Measurements from ENCODE around the gene LRP6. TPM values are rescaled to one million over a fixed set of nuclear protein-coding genes. Genes with fewer than 3 reads are reported as not detected.

Gene LRP6
- total RNA-seq, 1 experiment from 2014 or later = 22.0 TPM

GRCh38 chr12:12282202-12282601 lies 15.4 kb upstream of the LRP6 start:
- Histone ChIP-seq H3K9me3 (ENCODE audit: control insufficient read depth, insufficient read depth, low read depth, low read length) (no peaks in the 10 kb centered on the region), H3K27ac (ENCODE audit: low read length) (no peak overlapping the region), H3K4me1 (ENCODE audit: control insufficient read depth, insufficient read depth, low read length) (peaks cover 7% of the 10 kb centered on the region; the same call in 1 of the 2 replicates), H3K36me3 (ENCODE audit: control insufficient read depth, insufficient read depth, low read length) (no peaks in the 10 kb centered on the region), H3K27me3 (ENCODE audit: control insufficient read depth, insufficient read depth, low read length) (no peaks in the 10 kb centered on the region), H3K4me3 (ENCODE audit: low read depth in 2 of 2, low read length in 2 of 2) (no peak overlapping the region)
- POLR2A ChIA-PET = interaction anchor here (0.6 kb wide), 1 partner anchor 13 kb away, joined by 8 read pairs; no protein-coding TSS in a partner anchor
- CTCF ChIA-PET = no interaction called here
- intact Hi-C loops (cut with micrococcal nuclease; ENCODE audit: unreplicated experiment) (no loop called here), in situ Hi-C loops (cut with HindIII; ENCODE audit: low pct_unique_long_range_greater_than_20kb, low sequenced_read_pairs) (no loop called here)
- ATAC-seq = no peak
- no TSS peak for BruUV-seq (replicated peaks)
- TF ChIP-seq POLR2AphosphoS5 (IDR thresholded peaks at IDR 0.05; ENCODE audit: low read depth, low read length) (no peak), TCF7L2 (IDR thresholded peaks at IDR 0.05; ENCODE audit: low read depth, low read length) (no peak), SIN3A (IDR thresholded peaks at IDR 0.05; ENCODE audit: borderline replicate concordance, insufficient read depth, low read depth, low read length) (no peak), CTCF (IDR thresholded peaks at IDR 0.05) (no peak)
- TF ChIP-seq, protein P1, sequence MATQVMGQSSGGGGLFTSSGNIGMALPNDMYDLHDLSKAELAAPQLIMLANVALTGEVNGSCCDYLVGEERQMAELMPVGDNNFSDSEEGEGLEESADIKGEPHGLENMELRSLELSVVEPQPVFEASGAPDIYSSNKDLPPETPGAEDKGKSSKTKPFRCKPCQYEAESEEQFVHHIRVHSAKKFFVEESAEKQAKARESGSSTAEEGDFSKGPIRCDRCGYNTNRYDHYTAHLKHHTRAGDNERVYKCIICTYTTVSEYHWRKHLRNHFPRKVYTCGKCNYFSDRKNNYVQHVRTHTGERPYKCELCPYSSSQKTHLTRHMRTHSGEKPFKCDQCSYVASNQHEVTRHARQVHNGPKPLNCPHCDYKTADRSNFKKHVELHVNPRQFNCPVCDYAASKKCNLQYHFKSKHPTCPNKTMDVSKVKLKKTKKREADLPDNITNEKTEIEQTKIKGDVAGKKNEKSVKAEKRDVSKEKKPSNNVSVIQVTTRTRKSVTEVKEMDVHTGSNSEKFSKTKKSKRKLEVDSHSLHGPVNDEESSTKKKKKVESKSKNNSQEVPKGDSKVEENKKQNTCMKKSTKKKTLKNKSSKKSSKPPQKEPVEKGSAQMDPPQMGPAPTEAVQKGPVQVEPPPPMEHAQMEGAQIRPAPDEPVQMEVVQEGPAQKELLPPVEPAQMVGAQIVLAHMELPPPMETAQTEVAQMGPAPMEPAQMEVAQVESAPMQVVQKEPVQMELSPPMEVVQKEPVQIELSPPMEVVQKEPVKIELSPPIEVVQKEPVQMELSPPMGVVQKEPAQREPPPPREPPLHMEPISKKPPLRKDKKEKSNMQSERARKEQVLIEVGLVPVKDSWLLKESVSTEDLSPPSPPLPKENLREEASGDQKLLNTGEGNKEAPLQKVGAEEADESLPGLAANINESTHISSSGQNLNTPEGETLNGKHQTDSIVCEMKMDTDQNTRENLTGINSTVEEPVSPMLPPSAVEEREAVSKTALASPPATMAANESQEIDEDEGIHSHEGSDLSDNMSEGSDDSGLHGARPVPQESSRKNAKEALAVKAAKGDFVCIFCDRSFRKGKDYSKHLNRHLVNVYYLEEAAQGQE (IDR thresholded peaks at IDR 0.05; ENCODE audit: insufficient read depth in 1 of 2, low read depth in 2 of 2, low read length in 1 of 2) = no peak
- no peak for DNase-seq (ENCODE audit: low read depth, low spot score)

DNA sequence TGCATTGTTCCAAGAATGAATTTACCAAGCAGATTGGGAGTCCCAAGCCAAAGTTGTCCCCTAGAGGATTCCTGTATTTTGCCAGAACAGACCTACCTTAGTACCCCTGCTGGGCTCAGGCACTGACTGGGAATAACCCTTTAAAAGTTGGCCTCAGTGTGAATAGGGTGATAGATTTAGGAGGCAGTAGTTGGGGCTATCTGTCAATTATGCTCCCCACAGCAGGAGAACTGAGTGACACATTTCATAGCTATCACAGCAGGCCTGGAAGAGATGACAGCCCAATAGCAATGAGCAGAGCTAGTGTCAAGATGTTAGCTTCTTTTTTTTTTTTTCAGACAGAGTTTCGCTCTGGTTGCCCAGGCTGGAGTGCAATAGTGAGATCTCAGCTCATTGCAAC lies 14.3 kb upstream of the LRP6 start:
- ATAC-seq (no peak), DNase-seq (ENCODE audit: low read depth, low spot score) (no peak)
- Histone ChIP-seq H3K4me3 (ENCODE audit: low read depth in 2 of 2, low read length in 2 of 2) (no peak overlapping the region), H3K9me3 (ENCODE audit: control insufficient read depth, insufficient read depth, low read depth, low read length) (no peaks in the 10 kb centered on the region), H3K27ac (ENCODE audit: low read length) (no peak overlapping the region), H3K27me3 (ENCODE audit: control insufficient read depth, insufficient read depth, low read length) (no peaks in the 10 kb centered on the region), H3K4me1 (ENCODE audit: control insufficient read depth, insufficient read depth, low read length) (peaks cover 7% of the 10 kb centered on the region; the same call in 1 of the 2 replicates), H3K36me3 (ENCODE audit: control insufficient read depth, insufficient read depth, low read length) (no peaks in the 10 kb centered on the region)
- no TSS peak for BruUV-seq (replicated peaks)
- intact Hi-C loops (cut with micrococcal nuclease; ENCODE audit: unreplicated experiment) = no loop called here
- no peak for TF ChIP-seq POLR2AphosphoS5 (IDR thresholded peaks at IDR 0.05; ENCODE audit: low read depth, low read length)
- TF ChIP-seq CTCF (IDR thresholded peaks at IDR 0.05) = no peak
- TF ChIP-seq, protein P1 (IDR thresholded peaks at IDR 0.05; ENCODE audit: insufficient read depth in 1 of 2, low read depth in 2 of 2, low read length in 1 of 2) = no peak
- TF ChIP-seq TCF7L2 (IDR thresholded peaks at IDR 0.05; ENCODE audit: low read depth, low read length) = no peak
- TF ChIP-seq SIN3A (IDR thresholded peaks at IDR 0.05; ENCODE audit: borderline replicate concordance, insufficient read depth, low read depth, low read length) = no peak
- CTCF ChIA-PET = no interaction called here
- POLR2A ChIA-PET = no interaction called here
- in situ Hi-C loops (cut with HindIII; ENCODE audit: low pct_unique_long_range_greater_than_20kb, low sequenced_read_pairs) = no loop called here

All from Panc1 (cell line).